SU-DHL-6 (cell line): ENCODE results near the gene MLIP.

ENCODE experiments used
- EZH2phosphoT487 ChIP-seq: fragments of 200-600 bp; sonication (generic), shearing (Covaris generic); conservative IDR thresholded peaks from 2 replicates; pipeline ENCODE4 v1.6.1; 2018; ENCODE audit warnings: mild to moderate bottlenecking, antibody characterized with exemption, low read length, moderate library complexity, mixed read lengths
- TF ChIP-seq, protein P1 (sequence below): fragments of 200-600 bp; sonication (generic); IDR thresholded peaks from one replicate; pipeline ENCODE4 v1.5.1; 2017; ENCODE audit warnings: antibody characterized with exemption, mild to moderate bottlenecking, low read length, moderate library complexity; ENCODE audit not compliant: insufficient read depth, poor library complexity, severe bottlenecking

GRCh38 chr6:54196905-54197304 lies 85.7 kb downstream of the MLIP start:
- TF ChIP-seq, protein P1, sequence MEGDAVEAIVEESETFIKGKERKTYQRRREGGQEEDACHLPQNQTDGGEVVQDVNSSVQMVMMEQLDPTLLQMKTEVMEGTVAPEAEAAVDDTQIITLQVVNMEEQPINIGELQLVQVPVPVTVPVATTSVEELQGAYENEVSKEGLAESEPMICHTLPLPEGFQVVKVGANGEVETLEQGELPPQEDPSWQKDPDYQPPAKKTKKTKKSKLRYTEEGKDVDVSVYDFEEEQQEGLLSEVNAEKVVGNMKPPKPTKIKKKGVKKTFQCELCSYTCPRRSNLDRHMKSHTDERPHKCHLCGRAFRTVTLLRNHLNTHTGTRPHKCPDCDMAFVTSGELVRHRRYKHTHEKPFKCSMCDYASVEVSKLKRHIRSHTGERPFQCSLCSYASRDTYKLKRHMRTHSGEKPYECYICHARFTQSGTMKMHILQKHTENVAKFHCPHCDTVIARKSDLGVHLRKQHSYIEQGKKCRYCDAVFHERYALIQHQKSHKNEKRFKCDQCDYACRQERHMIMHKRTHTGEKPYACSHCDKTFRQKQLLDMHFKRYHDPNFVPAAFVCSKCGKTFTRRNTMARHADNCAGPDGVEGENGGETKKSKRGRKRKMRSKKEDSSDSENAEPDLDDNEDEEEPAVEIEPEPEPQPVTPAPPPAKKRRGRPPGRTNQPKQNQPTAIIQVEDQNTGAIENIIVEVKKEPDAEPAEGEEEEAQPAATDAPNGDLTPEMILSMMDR, result no peak
- no peak for TF ChIP-seq EZH2phosphoT487
